PFSK-1 (cell line): Measurements from ENCODE around the gene TMIGD3.

Source experiments
- POLR2AphosphoS5 ChIP-seq: IDR thresholded peaks from 2 replicates; pipeline ENCODE4 v1.6.1; 2012; ENCODE audit warnings: low read depth, mild to moderate bottlenecking, control low read depth, low read length, moderate library complexity
- REST ChIP-seq, 2 experiments: IDR thresholded peaks; 2 replicates each; pipeline versions ENCODE4 v1.6.1 to v1.8.0; 2011 to 2012; ENCODE audit warnings: low read depth in 2 of 2, low read length in 2 of 2, control low read depth in 1 of 2, inconsistent platforms in 1 of 2, mild to moderate bottlenecking in 1 of 2, moderate library complexity in 1 of 2; ENCODE audit not compliant: insufficient read depth in 1 of 2
- SIN3A ChIP-seq: IDR thresholded peaks from 2 replicates; pipeline ENCODE4 v1.6.1; 2012; ENCODE audit warnings: mild to moderate bottlenecking, low read length, moderate library complexity, borderline replicate concordance; ENCODE audit not compliant: insufficient read depth

GRCh38 chr1:111439461-111440351 is 63.7 kb downstream of the TMIGD3 start:
- TF ChIP-seq SIN3A, result no peak
- TF ChIP-seq POLR2AphosphoS5, result no peak
- no peak for TF ChIP-seq REST (IDR thresholded peaks at IDR 0.05; ENCODE audit: insufficient read depth in 1 of 2, low read depth in 2 of 2, low read length in 2 of 2)
